Measurements from ENCODE around the gene NAA10. TPM values are rescaled to one million over a fixed set of nuclear protein-coding genes. Genes with fewer than 3 reads are reported as not detected.

The NAA10 gene
- 200 to 245 TPM (median 214 TPM) in 5 replicates for total RNA-seq (2022; extraction: Qiagen RNA extraction)

GRCh38 chrX:153934762-153935325, at the start of gene NAA10:
NAA10 (minus strand) TSS chrX:153935037; CDS start chrX:153934904, 133 bp downstream.

GRCh38 chrX:153972368-153973126, 37.7 kb upstream of the NAA10 start, which contains the start of gene TMEM187:
TMEM187 (plus strand) TSS chrX:153972754; CDS start chrX:153982063, 9,309 bp downstream.

DNA sequence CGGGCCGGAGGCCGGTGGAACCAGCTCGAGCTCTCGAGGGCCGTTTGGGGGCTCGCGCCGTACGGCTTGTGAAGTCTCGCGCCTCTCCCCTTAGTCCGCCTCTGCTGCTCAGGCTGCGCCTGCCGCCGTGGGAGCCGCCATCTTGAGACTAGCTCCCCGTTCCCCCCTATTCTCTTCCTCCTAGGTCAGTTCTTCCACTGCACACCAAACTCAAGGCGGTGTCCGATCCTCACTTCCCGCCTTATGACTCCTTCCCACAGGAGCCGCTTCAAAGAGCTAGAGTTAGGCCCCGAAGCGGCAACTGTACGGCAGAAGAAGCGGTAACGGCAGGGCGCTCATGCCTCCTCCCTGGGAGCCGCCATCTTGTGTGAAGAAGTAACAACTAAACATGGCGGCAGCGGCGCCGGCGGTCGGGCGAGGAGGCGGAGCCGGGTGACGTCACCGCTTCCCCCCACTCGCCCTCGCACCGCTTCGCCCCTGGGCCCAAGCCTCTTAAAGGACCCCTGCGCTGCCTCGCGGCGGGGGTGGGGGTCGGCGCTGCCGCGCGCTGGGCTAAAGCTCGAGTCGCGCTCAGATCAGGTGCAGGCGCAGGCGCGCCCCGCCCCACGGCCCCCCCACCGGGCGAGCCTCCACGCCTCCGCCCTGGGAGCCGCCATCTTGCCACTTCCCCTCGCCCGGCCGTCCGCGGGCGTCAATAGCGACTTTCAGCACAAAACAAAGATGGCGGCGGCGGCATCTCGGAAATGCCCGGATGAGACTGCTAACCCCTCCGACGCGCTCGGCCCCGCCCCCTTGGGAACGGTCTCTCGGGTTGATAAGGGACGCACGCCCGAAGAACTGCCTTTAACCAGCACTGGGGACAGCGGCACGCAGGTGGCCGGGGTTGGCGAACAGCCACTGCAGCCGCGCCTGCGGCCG, 36.9 kb upstream of the NAA10 start, which contains the start of gene HCFC1:
TSS of gene HCFC1 (minus strand) at position 369 of the 918 bp plus-strand sequence. CDS start 978 bp downstream, outside the sequence.

GRCh38 chrX:153944140-153944799, 9.4 kb upstream of the NAA10 start, which contains the start of gene RENBP:
RENBP (minus strand) TSS chrX:153944643; CDS start chrX:153944610, 33 bp downstream.

DNA sequence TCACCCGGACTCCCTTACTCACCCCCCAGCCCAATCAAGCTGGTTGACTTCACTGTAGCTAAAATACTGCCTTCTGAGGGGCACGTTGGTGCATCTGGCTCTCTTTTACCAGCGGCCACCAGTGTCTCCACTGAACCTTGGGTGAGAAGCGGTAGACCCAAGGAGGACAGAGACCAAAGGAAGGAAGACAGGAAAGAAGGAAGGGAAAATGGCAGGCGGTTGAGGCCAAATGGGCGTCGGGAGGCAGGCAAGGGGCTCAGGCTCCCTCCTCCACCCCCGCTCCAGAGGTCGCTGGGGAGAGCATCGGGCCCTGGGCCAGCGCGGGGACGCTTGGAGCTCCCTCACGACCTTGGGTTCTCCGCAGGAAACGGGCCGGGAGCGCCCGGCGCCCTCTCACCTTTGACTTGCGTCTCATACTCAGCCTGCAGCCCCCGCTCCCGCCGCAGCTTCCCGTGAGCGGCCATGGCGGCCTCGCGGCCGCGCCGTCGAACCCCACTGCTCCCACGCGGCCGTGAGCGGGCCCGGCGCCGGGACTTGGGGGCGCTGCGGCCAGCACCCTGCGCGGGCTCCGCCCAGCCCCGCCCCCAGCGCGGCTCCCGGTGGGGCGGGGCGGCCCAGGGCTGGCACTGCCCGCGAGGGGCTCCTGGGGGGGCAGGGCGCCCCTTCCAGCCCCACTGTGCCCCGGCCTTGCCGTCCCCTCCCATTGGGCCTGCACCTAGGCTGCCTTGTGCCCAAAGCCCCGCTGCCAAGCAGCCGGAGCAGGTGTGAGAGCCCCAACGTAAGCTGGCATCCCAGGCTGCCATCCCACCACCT, 8.9 kb downstream of the NAA10 start, which contains the start of gene ARHGAP4:
TSS of gene ARHGAP4 (minus strand) at position 526 of the 813 bp plus-strand sequence. CDS start at position 464, 62 bp downstream.

DNA sequence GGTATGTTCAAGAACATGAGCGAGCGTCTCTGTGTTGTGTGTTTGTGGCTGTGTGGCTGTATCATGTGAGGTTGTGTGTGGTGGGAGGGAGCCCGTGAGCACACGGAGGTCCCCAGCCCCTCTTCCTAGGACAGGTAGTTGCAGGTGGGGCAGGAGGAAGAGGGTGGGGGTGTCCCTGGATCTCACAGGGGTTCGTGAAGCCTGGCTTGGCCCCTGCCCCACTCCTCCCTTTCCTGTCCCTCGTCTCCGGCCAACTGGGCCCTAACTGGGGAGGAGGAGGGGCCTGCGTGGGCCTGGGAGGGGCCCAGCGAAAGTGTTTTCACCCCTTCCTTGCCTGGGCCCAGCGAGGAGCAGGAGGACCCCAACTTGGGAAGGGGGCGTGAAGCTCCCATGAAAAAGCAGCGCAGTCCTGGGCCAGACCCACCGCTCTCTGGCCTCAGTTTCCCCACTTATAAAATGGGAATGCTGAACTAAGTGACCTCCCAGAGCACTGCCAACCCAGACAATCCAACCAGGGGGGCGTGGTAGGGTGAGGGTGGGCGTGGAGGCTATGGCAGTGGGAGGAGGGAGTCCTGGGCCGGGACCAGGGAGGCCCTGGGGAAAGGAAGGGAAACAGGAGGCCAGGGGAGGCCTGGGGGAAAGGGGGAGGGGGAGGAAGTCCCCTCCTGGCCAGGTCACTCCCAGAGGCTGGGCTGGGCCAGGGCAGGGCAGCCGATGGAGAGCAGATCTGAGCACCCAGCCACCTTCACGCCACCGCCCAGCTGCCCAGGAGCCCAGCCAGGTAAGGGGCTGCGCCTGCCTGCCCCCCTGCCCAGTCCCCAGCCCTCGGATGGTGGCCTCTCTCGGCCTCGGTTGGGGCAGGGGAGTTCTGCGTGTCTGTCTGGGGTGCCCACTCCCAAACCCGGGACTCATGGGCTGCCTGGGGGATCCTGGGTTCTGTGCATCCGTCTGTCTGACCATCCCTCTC, 30.6 kb downstream of the NAA10 start, which contains the start of gene AVPR2:
TSS of gene AVPR2 (plus strand) at position 683 of the 967 bp plus-strand sequence. CDS start 473 bp downstream, outside the sequence.

GRCh38 chrX:153885968-153886903, 48.6 kb downstream of the NAA10 start, which contains the start of gene L1CAM:
L1CAM (minus strand) TSS chrX:153886173; CDS start chrX:153875836, 10,337 bp downstream.

Other genes with a start within 250 kb of the NAA10 start
- 9.1 to 15.3 TPM (median 12.7 TPM) in 5 replicates for gene SLC6A8, start 247.1 kb downstream of the NAA10 start, total RNA-seq (2022; extraction: Qiagen RNA extraction)
- 339 to 415 TPM (median 357 TPM) in 5 replicates for gene BCAP31, start 210.7 kb downstream of the NAA10 start, total RNA-seq (2022; extraction: Qiagen RNA extraction)
- 2.6 to 4.7 TPM (median 4.2 TPM) in 5 replicates for gene ABCD1, start 210.2 kb downstream of the NAA10 start, total RNA-seq (2022; extraction: Qiagen RNA extraction)
- gene PLXNB3, start 170.8 kb downstream of the NAA10 start, total RNA-seq (2022; extraction: Qiagen RNA extraction): 1.8 to 4.1 TPM (median 3.0 TPM) in 5 replicates
- 0.03 to 0.06 TPM (median 0.05 TPM) in 5 replicates for gene SRPK3, start 154.0 kb downstream of the NAA10 start, total RNA-seq (2022; extraction: Qiagen RNA extraction)
- gene IDH3G, start 140.7 kb downstream of the NAA10 start, total RNA-seq (2022; extraction: Qiagen RNA extraction): 51.1 to 66.0 TPM (median 64.4 TPM) in 5 replicates
- gene SSR4, start 140.4 kb downstream of the NAA10 start, total RNA-seq (2022; extraction: Qiagen RNA extraction): 328 to 374 TPM (median 349 TPM) in 5 replicates
- 2.9 to 4.0 TPM (median 3.4 TPM) in 5 replicates for gene PDZD4, start 104.5 kb downstream of the NAA10 start, total RNA-seq (2022; extraction: Qiagen RNA extraction)
- gene L1CAM, start 48.9 kb downstream of the NAA10 start, total RNA-seq (2022; extraction: Qiagen RNA extraction): 18.1 to 23.9 TPM (median 20.8 TPM) in 5 replicates
- gene AVPR2, start 30.4 kb downstream of the NAA10 start, total RNA-seq (2022; extraction: Qiagen RNA extraction): 0.05 TPM in 1 of 5 replicates, not detected in the others
- 0.82 to 2.5 TPM (median 2.0 TPM) in 5 replicates for gene ARHGAP4, start 8.8 kb downstream of the NAA10 start, total RNA-seq (2022; extraction: Qiagen RNA extraction)
- gene RENBP, start 9.6 kb upstream of the NAA10 start, total RNA-seq (2022; extraction: Qiagen RNA extraction): 0.09 to 0.20 TPM (median 0.09 TPM) in 3 of 5 replicates, not detected in the others
- 26.9 to 48.8 TPM (median 47.9 TPM) in 5 replicates for gene HCFC1, start 36.8 kb upstream of the NAA10 start, total RNA-seq (2022; extraction: Qiagen RNA extraction)
- 4.0 to 6.5 TPM (median 4.7 TPM) in 5 replicates for gene TMEM187, start 37.7 kb upstream of the NAA10 start, total RNA-seq (2022; extraction: Qiagen RNA extraction)
- 184 to 233 TPM (median 221 TPM) in 5 replicates for gene IRAK1, start 84.9 kb upstream of the NAA10 start, total RNA-seq (2022; extraction: Qiagen RNA extraction)
- 16.2 to 25.6 TPM (median 22.5 TPM) in 5 replicates for gene MECP2, start 162.7 kb upstream of the NAA10 start, total RNA-seq (2022; extraction: Qiagen RNA extraction)
- not detected in 5 replicates for gene OPN1LW, start 209.2 kb upstream of the NAA10 start, total RNA-seq (2022; extraction: Qiagen RNA extraction)
- gene OPN1MW, start 247.6 kb upstream of the NAA10 start, total RNA-seq (2022; extraction: Qiagen RNA extraction): not detected in 5 replicates